ENCODE results near the gene GOLGA6D. TPM values are rescaled to one million over a fixed set of nuclear protein-coding genes. Genes with fewer than 3 reads are reported as not detected.
"Not testable (repeated sequence)": the region's sequence is repeated elsewhere in the genome, so short reads cannot be mapped to it uniquely, and the experiment has no call there.

Gene GOLGA6D
- total RNA-seq, 2 donors from 2014 or later, result not detected

GRCh38 chr15:75302318-75302717 lies 19.7 kb downstream of the GOLGA6D start:
- H3K9me3 ChIP-seq, result no peaks in the 10 kb centered on the region
- TF ChIP-seq, protein P1, sequence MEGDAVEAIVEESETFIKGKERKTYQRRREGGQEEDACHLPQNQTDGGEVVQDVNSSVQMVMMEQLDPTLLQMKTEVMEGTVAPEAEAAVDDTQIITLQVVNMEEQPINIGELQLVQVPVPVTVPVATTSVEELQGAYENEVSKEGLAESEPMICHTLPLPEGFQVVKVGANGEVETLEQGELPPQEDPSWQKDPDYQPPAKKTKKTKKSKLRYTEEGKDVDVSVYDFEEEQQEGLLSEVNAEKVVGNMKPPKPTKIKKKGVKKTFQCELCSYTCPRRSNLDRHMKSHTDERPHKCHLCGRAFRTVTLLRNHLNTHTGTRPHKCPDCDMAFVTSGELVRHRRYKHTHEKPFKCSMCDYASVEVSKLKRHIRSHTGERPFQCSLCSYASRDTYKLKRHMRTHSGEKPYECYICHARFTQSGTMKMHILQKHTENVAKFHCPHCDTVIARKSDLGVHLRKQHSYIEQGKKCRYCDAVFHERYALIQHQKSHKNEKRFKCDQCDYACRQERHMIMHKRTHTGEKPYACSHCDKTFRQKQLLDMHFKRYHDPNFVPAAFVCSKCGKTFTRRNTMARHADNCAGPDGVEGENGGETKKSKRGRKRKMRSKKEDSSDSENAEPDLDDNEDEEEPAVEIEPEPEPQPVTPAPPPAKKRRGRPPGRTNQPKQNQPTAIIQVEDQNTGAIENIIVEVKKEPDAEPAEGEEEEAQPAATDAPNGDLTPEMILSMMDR (IDR thresholded peaks at IDR 0.05), result no peak
- no peaks in the 10 kb centered on the region for H3K4me1 ChIP-seq
- H3K27ac ChIP-seq, result no peak overlapping the region
- intact Hi-C loops (cut with DNase I), result loop anchor here (10.0 kb wide), 1 partner anchor 278 kb away; the partner anchor contains the start of gene PPCDC
- H3K4me3 ChIP-seq, result no peak overlapping the region
- no peaks in the 10 kb centered on the region for H3K36me3 ChIP-seq
- DNase-seq, result no peak
- peak overlapping the region in 1 of 2 donors; percentile 24 for H3K9ac ChIP-seq (ENCODE audit: low read depth in 2 of 2, low read length in 2 of 2)
- H3K27me3 ChIP-seq, result no peaks in the 10 kb centered on the region

DNA sequence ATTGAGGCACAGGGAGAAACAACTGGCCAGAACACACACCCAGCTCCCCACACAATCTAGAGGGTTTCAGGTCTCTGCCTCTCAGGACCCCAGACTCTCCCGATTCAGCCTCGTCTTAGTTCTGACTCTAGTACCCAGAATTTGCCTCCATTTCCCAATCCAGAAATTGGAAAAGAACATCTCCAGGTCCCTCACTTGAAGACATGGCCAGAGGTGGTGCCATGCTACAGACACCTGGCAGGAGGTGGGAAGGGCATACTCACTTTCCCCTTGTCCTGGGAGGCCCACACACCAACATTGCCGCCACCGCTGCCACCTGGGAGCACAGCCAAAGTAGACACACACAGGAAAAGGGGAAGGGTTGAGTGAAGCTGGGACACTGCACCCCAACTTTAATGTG lies 20.1 kb downstream of the GOLGA6D start:
- not testable (repeated sequence) for DNase-seq; H3K4me3 ChIP-seq; H3K4me1 ChIP-seq; H3K9me3 ChIP-seq; H3K27me3 ChIP-seq; H3K36me3 ChIP-seq; H3K27ac ChIP-seq; H3K9ac ChIP-seq (ENCODE audit: low read depth in 2 of 2, low read length in 2 of 2)
- intact Hi-C loops (cut with DNase I), result loop anchor here (10.0 kb wide), 1 partner anchor 278 kb away; the partner anchor contains the start of gene PPCDC

DNA sequence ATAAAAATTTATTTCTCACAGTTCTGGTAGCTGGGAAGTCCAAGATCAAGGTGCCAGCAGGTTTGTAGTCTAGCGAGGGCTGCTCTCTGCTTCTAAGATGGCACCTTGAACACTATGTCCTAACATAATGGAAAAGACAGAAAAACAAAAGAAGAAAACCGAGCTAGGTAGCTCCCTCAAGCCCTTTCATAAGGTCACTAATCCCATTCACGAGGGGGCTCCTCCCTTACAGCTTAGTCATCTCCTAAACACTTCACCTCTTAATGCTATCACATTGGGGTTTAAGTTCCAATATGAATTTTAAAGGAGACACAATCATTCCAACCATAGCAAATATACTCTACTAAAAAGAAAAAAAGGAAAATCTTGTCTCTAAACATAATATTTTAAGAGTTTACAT lies 23.6 kb downstream of the GOLGA6D start:
- no peak for DNase-seq
- H3K36me3 ChIP-seq, result no peaks in the 10 kb centered on the region
- H3K9ac ChIP-seq (ENCODE audit: low read depth in 2 of 2, low read length in 2 of 2), result no peak overlapping the region
- no peaks in the 10 kb centered on the region for H3K27me3 ChIP-seq
- H3K27ac ChIP-seq, result no peak overlapping the region
- no peak overlapping the region for H3K4me3 ChIP-seq
- TF ChIP-seq, protein P1 (IDR thresholded peaks at IDR 0.05), result no peak
- H3K9me3 ChIP-seq, result no peaks in the 10 kb centered on the region
- intact Hi-C loops (cut with DNase I), result loop anchor here (10.0 kb wide), 1 partner anchor 281 kb away; the partner anchor contains the start of gene PPCDC
- no peaks in the 10 kb centered on the region for H3K4me1 ChIP-seq

DNA sequence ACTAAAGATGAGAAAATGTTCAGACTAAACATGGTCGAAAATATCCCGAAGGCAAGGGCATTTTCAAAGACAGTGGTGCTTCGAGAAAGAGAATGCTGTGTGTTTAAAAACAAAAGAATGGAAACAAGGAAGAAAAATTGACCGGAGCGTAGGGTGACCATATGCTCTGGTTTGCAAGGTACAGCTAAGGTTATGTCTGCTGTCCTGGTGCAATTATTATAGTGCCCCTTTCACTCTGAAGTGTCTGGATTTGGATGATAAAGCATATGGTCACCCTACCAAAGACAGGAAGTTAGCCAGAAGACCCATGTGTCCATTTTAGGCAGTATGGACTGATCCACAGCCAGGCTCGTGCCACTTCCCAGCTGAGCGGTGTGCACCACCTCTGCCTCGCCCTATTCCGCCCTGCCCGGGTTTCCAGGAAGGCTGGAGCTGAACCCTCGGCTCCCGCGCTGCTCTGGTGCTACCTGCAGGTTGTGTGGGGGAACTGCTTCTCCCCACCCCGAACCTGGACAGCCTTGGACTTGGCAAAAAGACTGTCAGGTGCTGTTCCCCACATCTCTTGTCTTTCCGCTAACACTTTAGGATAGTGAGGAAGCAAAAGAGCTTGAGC lies 25.2 kb downstream of the GOLGA6D start:
- TF ChIP-seq, protein P1 (IDR thresholded peaks at IDR 0.05), result peak; percentile 42
- H3K4me3 ChIP-seq, result no peak overlapping the region
- DNase-seq, result peak; percentile 78
- H3K9ac ChIP-seq (ENCODE audit: low read depth in 2 of 2, low read length in 2 of 2), result no peak overlapping the region
- H3K27me3 ChIP-seq, result no peaks in the 10 kb centered on the region
- H3K27ac ChIP-seq, result no peak overlapping the region
- intact Hi-C loops (cut with DNase I), result loop anchor here (10.0 kb wide), 1 partner anchor 283 kb away; the partner anchor contains the start of gene PPCDC
- H3K4me1 ChIP-seq, result no peaks in the 10 kb centered on the region
- H3K9me3 ChIP-seq, result no peaks in the 10 kb centered on the region
- H3K36me3 ChIP-seq, result no peaks in the 10 kb centered on the region

GRCh38 chr15:75309711-75310110 lies 27.1 kb downstream of the GOLGA6D start:
- no peak for DNase-seq
- TF ChIP-seq, protein P1 (IDR thresholded peaks at IDR 0.05), result no peak
- no peak overlapping the region for H3K9ac ChIP-seq (ENCODE audit: low read depth in 2 of 2, low read length in 2 of 2)
- no peaks in the 10 kb centered on the region for H3K9me3 ChIP-seq
- H3K4me1 ChIP-seq, result no peaks in the 10 kb centered on the region
- intact Hi-C loops (cut with DNase I), result loop anchor here (10.0 kb wide), 1 partner anchor 285 kb away; the partner anchor contains the start of gene PPCDC
- no peak overlapping the region for H3K27ac ChIP-seq
- no peaks in the 10 kb centered on the region for H3K27me3 ChIP-seq
- H3K4me3 ChIP-seq, result no peak overlapping the region
- H3K36me3 ChIP-seq, result no peaks in the 10 kb centered on the region

GRCh38 chr15:75312548-75312947 lies 29.9 kb downstream of the GOLGA6D start:
- DNase-seq; H3K36me3 ChIP-seq; H3K9ac ChIP-seq (ENCODE audit: low read depth in 2 of 2, low read length in 2 of 2); intact Hi-C loops (cut with DNase I); H3K27me3 ChIP-seq; H3K9me3 ChIP-seq; H3K4me1 ChIP-seq; H3K27ac ChIP-seq; H3K4me3 ChIP-seq: not testable (repeated sequence)
